Lower leg skin (tissue), 3 donors: ENCODE data around the gene SNTG2.

Experiments
- POLR2A ChIP-seq, 2 donors: fragments of 450-650 bp; IDR thresholded peaks; one replicate each; pipeline ENCODE4 v1.6.1; 2016 to 2017; ENCODE audit warnings: antibody characterized with exemption in 2 of 2, mild to moderate bottlenecking in 1 of 2, moderate library complexity in 1 of 2
- TF ChIP-seq, protein P1 (sequence below), 3 donors: fragments of 450-650 bp; IDR thresholded peaks; one replicate each; pipeline ENCODE4 v1.5.1; 2016; ENCODE audit warnings: antibody characterized with exemption in 3 of 3, mild to moderate bottlenecking in 3 of 3, moderate library complexity in 2 of 3

DNA sequence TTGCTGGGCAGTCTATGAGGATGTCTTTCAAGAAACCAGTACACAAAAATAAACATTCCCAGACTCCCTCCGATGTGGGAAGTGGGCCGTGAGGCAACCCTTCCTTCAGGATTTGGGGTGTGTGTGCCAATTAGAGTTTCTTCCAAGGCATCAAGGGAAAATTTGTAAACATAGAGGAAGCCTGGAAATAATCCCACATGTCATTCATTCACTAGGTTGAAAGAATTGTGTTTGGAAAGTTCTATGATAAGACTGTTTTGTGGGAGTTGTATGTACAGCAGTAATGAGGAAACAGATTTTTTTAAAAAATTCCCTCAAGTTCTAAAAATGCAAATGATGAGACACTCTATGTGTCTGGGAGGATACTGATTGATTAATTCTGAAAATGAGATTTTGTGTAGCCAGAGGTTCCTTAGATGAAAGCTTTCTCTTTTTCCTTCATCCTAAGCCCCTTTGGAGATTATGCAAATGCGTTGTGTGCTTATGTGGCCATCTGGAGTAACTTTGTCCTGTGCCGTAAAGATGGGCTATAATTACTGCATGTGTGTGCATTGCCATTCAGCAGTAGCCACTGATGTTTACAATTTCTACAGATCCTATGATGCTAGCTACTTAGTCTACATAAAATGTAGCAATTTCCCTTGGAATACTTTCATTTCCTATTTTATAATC is 354.8 kb downstream of the SNTG2 start:
- TF ChIP-seq, protein P1, sequence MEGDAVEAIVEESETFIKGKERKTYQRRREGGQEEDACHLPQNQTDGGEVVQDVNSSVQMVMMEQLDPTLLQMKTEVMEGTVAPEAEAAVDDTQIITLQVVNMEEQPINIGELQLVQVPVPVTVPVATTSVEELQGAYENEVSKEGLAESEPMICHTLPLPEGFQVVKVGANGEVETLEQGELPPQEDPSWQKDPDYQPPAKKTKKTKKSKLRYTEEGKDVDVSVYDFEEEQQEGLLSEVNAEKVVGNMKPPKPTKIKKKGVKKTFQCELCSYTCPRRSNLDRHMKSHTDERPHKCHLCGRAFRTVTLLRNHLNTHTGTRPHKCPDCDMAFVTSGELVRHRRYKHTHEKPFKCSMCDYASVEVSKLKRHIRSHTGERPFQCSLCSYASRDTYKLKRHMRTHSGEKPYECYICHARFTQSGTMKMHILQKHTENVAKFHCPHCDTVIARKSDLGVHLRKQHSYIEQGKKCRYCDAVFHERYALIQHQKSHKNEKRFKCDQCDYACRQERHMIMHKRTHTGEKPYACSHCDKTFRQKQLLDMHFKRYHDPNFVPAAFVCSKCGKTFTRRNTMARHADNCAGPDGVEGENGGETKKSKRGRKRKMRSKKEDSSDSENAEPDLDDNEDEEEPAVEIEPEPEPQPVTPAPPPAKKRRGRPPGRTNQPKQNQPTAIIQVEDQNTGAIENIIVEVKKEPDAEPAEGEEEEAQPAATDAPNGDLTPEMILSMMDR (IDR thresholded peaks at IDR 0.05) = no peak
- no peak for TF ChIP-seq POLR2A (IDR thresholded peaks at IDR 0.05)
